Stimulated activated CD8-positive, alpha-beta memory T cell treated with anti-CD3 and anti-CD28 coated beads, Interleukin-15, amount 100 ng/mL, for 4 hours (primary cell): ENCODE data around the gene DHCR24.

ENCODE experiments used
- DNase-seq, 2 donors: peaks; one replicate each; pipeline ENCODE4 v3.0.0-alpha.2; 2020; ENCODE audit warnings: low read depth in 2 of 2

Gene DHCR24

DNA sequence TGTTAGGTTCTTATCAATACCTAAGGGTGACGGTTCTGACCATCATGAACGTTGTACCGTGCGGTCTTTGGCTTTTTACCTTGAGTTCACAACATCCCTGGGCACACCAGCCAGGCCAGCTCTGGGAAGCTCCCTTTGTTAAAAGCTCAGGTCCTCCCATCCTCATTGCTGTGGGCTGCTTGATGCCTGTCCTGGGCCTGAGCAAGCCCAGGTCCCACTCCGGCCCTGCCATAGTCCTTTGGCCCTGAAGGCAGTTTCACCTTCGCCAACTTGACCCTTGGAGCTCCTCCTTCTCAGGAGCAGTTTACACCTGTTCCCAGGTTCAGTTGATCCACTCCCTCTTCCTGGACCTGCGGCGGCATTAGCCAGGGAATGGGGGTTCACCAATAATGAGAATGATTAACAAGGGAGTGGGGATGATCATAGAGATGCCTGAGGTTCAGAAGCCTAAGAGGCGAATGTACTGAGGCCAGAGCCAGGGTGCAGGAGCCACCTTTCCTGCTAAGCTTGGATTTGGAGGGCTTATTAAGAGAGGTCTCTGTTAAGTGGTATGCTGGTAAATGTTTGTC, 40.2 kb downstream of the DHCR24 start:
- no peak for DNase-seq

DNA sequence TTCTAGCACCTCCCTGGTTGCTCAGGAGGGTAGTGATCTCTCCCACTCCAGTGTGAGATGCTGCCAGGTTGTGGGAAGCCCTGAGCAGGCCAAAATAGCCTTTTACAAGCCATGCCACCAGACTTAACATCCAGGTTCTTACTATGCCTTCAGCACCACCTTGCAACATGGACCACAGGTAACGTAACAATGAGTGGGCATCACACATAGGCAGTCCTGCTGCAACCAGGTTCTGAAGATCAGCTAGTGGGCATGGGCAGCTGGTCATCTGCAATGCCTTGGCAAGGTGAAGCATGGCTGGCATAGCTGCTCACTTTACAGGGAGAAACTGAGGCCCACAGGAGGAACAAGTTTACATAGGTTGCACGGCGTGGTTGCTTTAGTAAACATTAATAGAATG, 40.7 kb downstream of the DHCR24 start:
- no peak for DNase-seq

DNA sequence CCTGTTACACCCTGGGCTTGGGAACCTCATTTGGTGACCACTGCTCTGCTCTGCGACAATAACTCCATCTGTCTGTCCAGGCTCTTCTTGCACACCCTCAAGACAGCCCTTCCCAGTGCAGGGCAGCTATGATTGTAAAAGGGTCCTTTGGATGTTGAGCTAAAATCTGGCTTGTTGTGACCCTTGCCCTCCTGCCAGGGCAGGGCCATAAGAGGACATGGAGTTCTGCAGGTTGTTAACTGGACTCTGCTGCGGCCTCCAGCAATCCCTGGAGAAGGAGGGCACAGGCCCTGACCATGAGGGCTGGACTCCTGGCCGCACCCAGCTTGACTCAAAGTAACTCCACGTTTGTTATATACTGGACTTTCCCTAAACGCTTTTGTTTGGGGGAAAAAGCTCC, 41.2 kb downstream of the DHCR24 start:
- DNase-seq = no peak

DNA sequence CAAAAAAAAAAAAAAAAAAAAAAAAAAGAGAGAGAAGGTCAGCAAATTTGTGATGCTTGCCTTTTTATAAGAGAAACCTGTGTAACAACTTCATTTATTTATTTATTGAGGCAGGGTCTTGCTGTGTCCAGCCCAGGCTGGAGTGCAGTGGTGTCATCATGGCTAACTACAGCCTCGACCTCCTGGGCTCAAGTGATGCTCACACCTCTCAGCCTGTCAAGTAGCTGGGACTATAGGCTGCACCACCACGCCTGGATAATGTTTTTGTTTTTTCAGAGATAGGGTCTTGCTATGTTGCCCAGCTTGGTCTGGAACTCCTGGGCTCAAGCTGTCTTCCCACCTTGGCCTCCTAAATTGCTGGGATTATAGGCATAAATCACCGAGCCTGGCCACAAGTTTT, 42.4 kb downstream of the DHCR24 start:
- no peak for DNase-seq

DNA sequence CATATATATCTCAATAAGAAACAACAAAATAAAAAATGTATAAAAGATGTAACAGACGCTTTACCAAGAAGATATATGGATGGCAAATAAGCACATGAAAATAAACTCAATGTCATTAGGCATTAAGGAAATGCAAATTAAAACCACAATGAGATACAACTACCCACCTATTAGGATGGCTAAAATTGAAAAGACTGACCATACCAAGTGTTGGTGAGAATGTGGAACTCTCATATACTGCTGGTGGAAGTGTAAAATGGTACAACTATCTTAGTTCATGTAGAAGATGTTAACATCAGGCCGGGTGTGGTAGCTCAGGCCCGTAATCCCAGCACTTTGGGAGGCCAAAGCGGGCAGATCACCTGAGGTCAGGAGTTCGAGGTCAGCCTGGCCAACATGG, 43.5 kb downstream of the DHCR24 start:
- DNase-seq = no peak

DNA sequence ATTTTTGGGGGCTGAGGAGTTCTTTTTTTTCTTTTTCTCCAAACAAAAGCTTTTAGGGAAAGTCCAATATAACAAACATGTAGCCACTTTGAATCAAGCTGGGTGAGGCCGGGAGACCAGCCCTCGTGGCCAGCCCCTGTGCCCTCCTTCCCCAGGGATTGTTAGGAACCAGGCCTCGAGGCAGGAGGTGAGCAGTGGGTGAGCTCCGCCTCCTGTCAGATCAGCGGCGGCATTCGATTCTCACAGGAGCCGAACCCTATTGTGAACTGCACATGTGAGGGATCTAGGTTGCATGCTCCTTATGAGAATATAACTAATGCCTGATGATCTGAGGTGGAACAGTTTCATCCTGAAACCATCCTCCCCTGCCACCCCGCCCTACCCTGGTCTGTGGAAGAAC, 44.0 kb downstream of the DHCR24 start:
- DNase-seq = no peak

DNA sequence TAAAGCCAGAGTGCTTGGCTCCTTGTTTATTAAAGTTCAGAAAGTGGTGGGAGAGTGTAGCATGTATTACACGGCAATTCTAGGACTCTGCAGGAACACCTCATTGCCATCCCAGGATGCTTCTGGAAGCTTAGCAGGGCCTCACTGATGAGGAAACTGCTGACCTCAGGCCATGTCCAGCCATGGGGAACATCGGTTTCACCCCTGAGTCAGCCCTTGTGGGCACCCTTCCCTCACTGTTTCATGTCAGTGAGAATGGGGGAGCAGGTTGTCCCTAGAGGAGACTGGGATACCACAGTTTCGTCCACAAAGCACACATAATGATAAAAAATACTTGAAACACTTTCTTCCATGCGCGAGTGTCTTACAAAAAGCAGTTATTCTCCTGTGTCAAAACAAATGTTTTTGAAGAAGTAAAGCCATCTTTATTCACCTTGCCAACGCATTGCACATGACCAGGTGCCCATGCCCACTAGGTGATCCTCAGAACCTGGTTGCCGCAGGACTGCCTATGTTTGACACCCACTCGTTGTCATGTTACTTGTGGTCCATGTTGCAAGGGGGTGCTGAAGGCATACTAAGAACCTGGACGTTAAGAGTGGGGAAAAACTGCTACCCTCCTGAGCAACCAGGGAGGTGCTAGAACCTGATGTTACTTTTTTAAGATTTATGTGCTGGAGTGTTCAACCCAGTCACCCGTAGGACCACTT, 44.6 kb downstream of the DHCR24 start:
- no peak for DNase-seq

DNA sequence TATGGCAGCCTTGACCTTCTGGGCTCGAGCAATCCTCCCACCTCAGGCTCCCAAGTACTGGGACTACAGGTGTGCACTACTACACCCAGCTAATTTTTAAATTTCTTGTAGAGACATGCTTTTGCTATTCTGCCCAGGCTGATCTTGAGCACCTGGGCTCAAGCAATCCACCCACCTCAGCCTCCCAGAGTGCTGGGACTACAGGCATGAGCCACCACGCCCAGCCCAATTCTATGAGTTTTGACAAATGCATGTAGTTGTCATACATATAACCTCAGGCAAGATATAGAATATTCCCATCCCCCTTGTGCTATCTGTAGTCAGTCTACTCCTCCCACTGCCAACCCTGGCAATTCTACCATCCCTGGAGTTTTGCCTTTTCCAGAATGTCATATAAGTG, 47.2 kb downstream of the DHCR24 start:
- no peak for DNase-seq

DNA sequence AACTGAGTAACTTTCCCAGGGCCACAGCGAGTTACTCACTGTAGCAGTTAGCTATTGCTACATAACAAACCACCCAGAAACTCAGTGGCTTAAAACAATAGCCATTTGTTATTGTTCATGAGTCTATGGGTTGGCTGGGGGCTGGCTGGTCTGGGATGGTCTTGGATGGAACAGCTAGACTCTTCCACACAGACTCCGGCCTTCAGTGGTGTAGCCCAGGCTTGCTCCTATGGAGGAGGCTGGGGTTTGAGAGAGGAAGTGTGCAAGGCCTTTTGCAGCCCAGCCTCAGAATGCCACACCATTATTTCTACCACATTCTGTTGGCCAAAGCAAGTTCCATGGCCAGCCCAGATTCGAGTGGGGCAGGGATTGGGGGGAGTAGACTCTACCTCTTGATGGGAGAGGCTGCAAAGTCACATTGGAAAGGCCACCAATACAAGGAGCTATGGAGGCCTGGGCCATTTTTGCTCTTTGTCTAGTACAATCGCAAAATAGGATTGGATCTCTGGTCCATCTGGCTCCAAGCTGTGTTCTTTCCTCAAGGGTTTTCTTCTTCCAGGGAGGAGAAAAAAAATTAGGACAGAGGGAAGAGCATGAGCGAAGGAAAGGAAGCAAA, 48.3 kb downstream of the DHCR24 start:
- DNase-seq = no peak

DNA sequence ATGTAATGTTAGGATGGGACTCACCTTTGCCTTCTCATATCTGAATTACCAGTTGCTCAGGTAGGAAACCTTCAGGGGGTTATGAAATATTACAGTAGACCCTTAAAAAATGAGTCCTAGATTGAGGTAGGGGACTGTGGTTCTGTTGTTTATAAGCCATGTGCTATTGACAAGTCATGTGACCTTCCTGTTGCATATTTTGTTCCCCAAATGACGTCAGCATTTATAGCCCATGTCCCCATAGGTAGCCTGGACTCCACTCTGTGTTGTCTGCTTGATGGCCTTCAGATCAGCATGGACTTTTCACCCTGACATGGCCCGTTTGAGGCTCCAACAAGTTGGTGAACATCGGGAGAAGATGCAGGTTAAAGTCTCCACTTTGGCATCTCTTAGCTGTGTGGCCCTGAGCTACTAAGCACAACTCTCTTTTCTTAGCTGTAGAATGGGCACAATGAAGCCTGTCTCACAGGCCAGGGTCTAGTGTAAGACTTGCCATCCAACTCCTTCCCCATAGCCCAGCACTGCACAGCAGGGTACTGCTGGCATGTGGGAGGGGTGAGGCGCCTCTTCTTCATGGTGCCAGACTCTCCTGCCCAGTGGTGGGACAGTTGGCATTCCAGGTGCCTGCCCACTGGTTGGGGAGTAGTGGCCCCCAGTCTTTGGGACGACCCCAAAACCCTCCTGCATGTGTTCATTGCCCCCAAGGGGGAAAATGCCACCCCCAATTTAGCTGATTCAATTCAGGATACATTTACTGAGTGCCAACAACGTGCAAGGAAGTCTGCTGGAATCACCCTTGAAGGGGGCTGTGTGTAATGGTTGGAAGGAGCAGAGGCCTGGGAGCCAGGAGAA, 49.8 kb downstream of the DHCR24 start:
- DNase-seq = no peak

DNA sequence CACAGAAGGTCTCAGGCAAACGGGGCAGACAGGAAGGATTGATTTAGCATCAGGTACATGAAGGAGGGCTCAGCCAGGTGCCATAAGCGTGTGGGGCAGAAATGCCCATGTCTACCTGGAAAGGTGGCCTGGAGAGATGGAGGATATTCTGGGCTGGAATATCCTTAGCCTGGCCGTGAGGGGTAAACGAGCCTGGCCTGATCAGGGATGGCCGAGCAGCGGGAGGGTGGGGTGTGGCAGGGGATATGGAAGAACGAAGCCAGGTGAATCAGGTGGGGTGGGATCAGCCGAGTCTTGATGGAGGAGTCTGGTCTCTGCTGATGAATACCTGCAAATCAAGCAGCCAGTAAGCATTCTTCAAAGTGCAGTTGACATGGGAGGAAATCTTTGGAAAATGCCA, 50.4 kb downstream of the DHCR24 start:
- no peak for DNase-seq

DNA sequence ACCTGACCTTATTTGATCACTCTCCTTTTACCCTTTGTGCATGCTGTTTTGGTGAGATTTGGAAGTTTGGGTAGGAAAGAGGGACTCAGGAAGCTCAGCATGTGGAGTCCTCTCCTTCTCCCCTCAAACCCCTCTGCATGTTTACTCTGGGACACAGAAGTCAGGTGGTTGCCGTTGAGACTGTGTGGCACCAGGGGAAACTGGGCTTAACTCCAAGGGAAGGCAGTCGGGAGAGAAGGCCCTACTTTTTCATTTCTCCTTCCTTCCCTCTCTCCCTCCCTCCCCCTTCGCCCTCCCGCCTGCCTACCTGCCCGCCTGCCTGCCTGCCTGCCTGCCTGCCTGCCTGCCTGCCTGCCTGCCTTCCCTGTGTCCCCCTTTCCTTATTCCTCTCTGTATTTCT, 51.0 kb downstream of the DHCR24 start:
- DNase-seq = no peak

DNA sequence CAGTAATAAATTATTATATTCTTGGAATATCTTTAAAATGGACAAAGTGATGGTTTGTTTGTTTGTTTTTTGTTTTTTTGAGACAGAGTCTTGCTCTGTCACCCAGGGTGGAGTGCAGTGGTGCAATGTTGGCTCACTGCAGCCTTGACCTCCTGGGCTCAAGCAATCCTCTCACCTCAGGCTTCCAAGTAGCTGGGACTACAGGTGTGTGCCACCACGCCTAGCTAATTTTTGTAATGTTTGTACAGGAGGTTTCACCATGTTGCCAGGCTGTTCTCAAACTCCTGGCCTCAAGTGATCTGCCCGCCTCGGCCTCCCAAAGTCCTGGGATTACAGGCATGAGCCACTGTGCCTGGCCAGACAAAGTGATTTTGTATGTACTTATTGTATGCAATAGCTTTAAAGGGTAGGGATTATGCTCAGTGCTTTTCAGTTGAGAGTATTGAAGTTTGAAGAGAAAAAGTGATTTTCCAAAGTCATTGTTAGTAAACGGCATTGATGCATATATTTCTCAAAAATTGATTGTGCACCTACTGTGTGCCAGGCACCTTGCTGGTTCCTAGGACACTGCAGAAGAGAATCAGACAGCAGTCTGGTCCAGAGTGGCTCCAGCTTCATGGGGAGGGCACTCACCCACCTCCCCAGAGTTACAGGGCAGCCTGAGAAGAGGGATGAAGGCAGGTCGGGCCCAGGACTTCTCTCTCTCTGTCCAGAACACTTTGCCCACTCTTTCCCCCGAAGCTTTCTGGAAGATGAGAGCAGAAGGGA, 51.7 kb downstream of the DHCR24 start:
- no peak for DNase-seq

DNA sequence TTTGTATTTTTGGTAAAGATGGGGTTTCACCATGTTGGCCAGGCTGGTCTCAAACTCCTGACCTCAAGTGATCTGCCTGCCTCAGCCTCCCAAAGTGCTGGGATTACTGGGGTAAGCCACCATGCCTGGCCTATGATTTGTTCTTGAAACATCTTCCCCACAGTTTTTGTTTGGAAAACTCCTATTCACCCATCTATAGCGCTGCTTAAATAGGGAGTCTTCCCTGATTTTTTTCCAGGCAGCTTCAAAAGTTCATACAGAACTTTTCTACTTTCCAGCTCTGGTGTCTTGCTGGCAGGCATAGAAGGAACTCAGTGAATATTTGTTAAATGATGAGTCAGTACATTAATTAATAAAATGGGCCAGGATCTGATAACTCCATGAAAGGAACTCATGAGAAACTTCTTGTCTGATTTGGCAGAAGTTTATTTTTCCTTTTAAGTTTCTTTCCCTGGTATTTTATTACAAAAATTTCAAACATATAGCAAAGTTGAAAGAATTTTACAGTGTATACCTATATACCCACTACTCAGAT, 52.9 kb downstream of the DHCR24 start:
- DNase-seq = no peak

DNA sequence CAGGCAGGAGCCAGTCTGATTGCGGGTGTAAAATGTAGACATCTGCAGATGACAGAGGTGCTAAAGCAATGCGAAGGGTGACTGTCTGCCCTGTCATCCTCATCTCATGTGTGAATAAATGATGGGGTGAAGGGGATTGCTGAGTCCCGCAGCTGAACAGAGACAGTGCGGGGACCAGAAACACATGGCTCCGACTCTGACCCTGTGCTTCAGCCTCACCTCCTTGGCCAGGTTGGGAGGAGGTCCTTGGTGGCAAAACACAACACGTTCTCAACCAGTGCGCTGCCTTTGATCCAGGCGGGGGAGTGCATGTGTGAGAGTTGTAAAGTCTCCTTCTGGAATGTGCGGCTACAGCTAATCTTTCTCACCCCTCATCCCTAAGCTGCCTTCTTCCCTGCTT, 53.9 kb downstream of the DHCR24 start:
- no peak for DNase-seq

DNA sequence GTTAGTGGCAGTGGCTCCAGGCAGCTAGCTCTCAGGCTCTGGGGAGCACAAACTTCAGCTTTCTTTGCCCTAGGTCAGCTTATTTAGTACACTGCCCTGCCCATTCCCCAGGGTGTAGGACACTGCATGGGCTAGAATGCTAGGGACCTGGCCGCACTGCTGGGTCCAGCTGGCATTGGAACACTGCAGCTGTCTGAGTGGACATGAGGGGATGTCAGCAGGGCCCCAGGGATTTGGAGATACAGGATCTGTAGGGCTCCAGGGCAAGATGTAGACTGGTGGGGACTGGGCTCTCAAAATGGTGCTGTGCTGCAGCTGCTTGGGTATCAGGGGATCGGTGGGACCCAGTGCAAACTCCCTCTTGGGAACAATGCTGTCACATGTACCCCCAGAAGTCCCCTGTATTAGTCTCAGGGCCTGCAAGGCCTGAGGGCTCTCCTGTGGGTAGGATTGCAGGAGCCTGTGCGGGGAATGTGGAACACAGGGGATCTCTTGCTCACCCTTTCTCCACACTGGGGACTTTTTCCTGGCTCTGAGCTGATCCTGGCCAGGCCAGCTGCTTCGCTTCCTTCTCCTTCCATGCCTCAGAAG, 60.7 kb downstream of the DHCR24 start:
- no peak for DNase-seq

DNA sequence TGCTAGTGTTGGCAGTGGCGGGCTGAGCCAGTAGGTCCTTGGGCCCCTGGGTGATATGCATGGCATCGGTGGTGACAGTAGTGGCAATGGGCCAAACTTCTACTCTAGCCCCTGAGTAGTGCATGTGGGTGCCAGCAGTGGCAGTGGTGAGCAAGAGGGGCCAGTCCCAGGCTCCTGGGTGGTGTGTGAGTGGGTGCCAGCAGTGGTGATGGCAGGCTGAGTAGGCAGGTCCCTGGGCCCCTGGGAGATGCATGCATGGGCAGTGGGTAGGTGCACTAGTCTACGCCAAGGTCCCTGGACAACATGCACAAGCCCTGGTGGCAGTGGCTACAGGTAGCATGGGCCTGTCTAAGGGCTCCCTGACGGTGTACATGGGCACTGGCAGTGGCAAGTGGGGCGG, 61.3 kb downstream of the DHCR24 start:
- DNase-seq = no peak

DNA sequence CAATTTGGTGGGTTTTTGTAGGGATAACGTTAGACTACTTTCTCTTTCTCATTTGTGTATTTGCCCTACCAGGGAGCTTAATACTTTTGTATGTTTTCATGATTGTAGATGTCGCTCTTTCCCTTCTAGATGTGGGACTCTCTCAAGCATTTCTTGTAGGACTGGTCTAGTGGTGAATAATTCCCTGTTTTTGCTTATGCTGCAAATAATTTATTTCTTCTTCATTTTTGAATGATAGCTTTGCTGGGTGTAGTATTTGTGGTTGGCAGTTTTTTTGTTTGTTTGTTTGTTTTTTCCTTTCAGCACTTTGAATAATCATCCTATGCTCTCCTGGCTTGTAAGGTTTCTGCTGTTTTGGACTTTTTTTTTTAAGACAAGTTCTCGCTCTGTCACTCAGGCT, 63.3 kb downstream of the DHCR24 start:
- DNase-seq = no peak

DNA sequence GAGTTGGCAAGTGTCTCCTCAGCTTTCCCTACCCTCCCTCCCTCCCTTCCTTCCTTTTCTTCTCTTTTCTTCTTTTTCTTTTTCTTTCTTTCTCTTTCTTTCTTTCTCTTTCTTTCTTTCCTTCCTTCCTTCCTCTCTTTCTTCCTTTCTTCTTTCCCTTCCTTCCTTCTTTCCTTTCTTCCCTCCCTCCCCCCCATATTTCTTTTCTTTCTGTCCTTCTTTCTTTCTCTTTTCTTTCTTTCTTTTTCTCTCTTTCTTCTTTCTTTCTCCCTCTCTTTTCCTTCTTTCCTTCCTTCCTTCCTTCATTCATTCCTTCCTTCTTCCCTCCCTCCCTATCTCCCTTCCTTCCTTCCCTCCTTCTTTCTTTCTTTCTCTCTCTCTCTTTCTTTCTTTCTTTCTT, 67.3 kb downstream of the DHCR24 start:
- DNase-seq = no peak

DNA sequence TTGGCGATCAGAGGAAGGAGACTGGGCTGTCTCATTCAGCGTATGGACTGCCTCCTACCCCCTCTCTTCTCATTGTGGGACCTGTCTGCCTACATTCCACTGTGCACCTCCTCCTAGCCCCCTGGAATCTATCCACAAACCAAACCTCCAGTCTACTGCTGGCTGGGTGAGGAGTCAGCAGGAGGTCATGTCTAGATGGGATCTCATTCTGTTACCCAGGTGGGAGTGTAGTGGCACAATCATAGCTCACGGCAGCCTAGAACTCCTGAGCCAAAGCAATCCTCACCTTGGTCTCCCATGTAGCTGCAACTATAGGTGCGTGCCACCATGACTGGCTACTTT, 67.8 kb downstream of the DHCR24 start:
- no peak for DNase-seq

DNA sequence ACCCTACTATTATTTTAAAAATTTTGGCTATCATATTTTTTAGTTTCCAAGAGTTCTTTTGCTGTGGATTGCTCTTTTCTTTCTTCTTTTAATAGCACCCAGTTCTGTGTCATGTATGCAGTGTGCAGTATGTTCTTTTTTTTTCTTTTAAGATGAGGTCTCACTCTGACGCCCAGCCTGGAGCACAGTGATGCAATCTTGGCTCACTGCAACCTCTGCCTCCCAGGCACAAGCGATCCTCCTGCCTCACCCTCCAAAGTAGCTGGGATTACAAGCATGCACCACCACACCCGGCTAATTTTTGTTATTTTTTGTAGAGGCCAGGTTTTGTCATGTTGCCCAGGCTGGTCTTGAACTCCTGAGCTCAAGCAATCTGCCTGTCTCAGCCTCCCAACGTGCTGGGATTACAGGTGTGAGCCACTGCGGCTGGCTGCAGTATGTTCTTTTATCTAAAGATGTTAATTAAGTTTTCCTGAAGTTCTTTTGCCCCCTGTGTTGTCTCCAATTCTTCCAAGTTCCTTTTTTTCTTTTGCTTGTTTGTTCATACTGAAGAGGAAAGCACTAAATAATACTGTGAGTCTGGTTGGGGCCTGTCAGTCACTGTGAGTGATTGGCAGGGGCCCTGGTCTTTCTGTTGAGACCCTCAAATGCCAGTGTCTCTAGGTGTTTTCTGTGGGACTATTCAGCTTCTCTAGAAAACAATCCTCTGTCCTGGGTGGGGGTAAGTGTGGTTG, 68.4 kb downstream of the DHCR24 start:
- no peak for DNase-seq
